ENCODE results near the gene TMEM18.

Gene TMEM18

GRCh38 chr2:715038-715437 is 37.8 kb upstream of the TMEM18 start:
- H2AFZ ChIP-seq (ENCODE audit: low read length): no peak overlapping the region

GRCh38 chr2:714005-714741 is 37.0 kb upstream of the TMEM18 start:
- H3K27me3 ChIP-seq (replicated peaks; ENCODE audit: insufficient read depth, low read length): no peaks in the 10 kb centered on the region
- no peaks in the 10 kb centered on the region for H3K36me3 ChIP-seq (replicated peaks; ENCODE audit: insufficient read depth, low read length)
- H2AFZ ChIP-seq (ENCODE audit: low read length): no peak overlapping the region
- H3K4me3 ChIP-seq (ENCODE audit: low read length): no peak overlapping the region
- peak; percentile 52 for DNase-seq
- H3F3A ChIP-seq (ENCODE audit: insufficient read depth, low read length): no peaks in the 10 kb centered on the region
- no peaks in the 10 kb centered on the region for H3K9me2 ChIP-seq (replicated peaks; ENCODE audit: insufficient read depth, low read length)
- H3K79me2 ChIP-seq (ENCODE audit: low read length): no peaks in the 10 kb centered on the region
- no peak overlapping the region for H3K27ac ChIP-seq (ENCODE audit: low read length)
- peak overlapping the region; percentile 6; the same call in 1 of the 2 replicates for H3K4me2 ChIP-seq (ENCODE audit: low read depth, low read length)
- H3K9me3 ChIP-seq (replicated peaks; ENCODE audit: insufficient read depth, low read length): no peaks in the 10 kb centered on the region
- no peaks in the 10 kb centered on the region for H3K4me1 ChIP-seq (ENCODE audit: low read length)
- no peak overlapping the region for H3K9ac ChIP-seq (ENCODE audit: low read length)
- TF ChIP-seq CTCF (IDR thresholded peaks at IDR 0.05; ENCODE audit: low read length) (peak; percentile 77), EZH2 (optimal IDR thresholded peaks at IDR 0.05; ENCODE audit: low read depth, low read length) (no peak)
- H4K20me1 ChIP-seq (ENCODE audit: insufficient read depth, low read length): no peaks in the 10 kb centered on the region

More at GRCh38 chr2:715038-715437, 37.8 kb upstream of the TMEM18 start:
- Histone ChIP-seq H3F3A (ENCODE audit: insufficient read depth, low read length) (no peaks in the 10 kb centered on the region), H3K79me2 (ENCODE audit: low read length) (no peaks in the 10 kb centered on the region), H3K27ac (ENCODE audit: low read length) (no peak overlapping the region), H3K4me1 (ENCODE audit: low read length) (no peaks in the 10 kb centered on the region), H3K4me2 (ENCODE audit: low read depth, low read length) (no peak overlapping the region), H4K20me1 (ENCODE audit: insufficient read depth, low read length) (no peaks in the 10 kb centered on the region), H3K36me3 (replicated peaks; ENCODE audit: insufficient read depth, low read length) (no peaks in the 10 kb centered on the region), H3K9ac (ENCODE audit: low read length) (no peak overlapping the region), H3K9me3 (replicated peaks; ENCODE audit: insufficient read depth, low read length) (no peaks in the 10 kb centered on the region), H3K9me2 (replicated peaks; ENCODE audit: insufficient read depth, low read length) (no peaks in the 10 kb centered on the region), H3K4me3 (ENCODE audit: low read length) (no peak overlapping the region), H3K27me3 (replicated peaks; ENCODE audit: insufficient read depth, low read length) (no peaks in the 10 kb centered on the region)
- no peak for TF ChIP-seq EZH2 (optimal IDR thresholded peaks at IDR 0.05; ENCODE audit: low read depth, low read length)
- TF ChIP-seq EZH2phosphoT487 (IDR thresholded peaks at IDR 0.05; ENCODE audit: low read length): no peak
- no peak for TF ChIP-seq CTCF (IDR thresholded peaks at IDR 0.05; ENCODE audit: low read length)
- DNase-seq: no peak

- H4K20me1 ChIP-seq (ENCODE audit: insufficient read depth, low read length): no peaks in the 10 kb centered on the region
- H3K79me2 ChIP-seq (ENCODE audit: low read length): no peaks in the 10 kb centered on the region
- no peaks in the 10 kb centered on the region for H3K9me2 ChIP-seq (replicated peaks; ENCODE audit: insufficient read depth, low read length)
- no peaks in the 10 kb centered on the region for H3F3A ChIP-seq (ENCODE audit: insufficient read depth, low read length)
- H3K4me2 ChIP-seq (ENCODE audit: low read depth, low read length): no peak overlapping the region
- H2AFZ ChIP-seq (ENCODE audit: low read length): no peak overlapping the region
- H3K9me3 ChIP-seq (replicated peaks; ENCODE audit: insufficient read depth, low read length): no peaks in the 10 kb centered on the region
- H3K27ac ChIP-seq (ENCODE audit: low read length): no peak overlapping the region
- TF ChIP-seq EZH2 (optimal IDR thresholded peaks at IDR 0.05; ENCODE audit: low read depth, low read length) (no peak), EZH2phosphoT487 (IDR thresholded peaks at IDR 0.05; ENCODE audit: low read length) (no peak), CTCF (IDR thresholded peaks at IDR 0.05; ENCODE audit: low read length) (no peak)
- H3K36me3 ChIP-seq (replicated peaks; ENCODE audit: insufficient read depth, low read length): no peaks in the 10 kb centered on the region
- H3K27me3 ChIP-seq (replicated peaks; ENCODE audit: insufficient read depth, low read length): no peaks in the 10 kb centered on the region
- DNase-seq: no peak
- no peak overlapping the region for H3K9ac ChIP-seq (ENCODE audit: low read length)
- no peak overlapping the region for H3K4me3 ChIP-seq (ENCODE audit: low read length)
- H3K4me1 ChIP-seq (ENCODE audit: low read length): no peaks in the 10 kb centered on the region
Measured at GRCh38 chr2:710867-711665, 33.9 kb upstream of the TMEM18 start.

All from MM.1S (cell line).